ENCODE data around the gene LAIR2. TPM values are rescaled to one million over a fixed set of nuclear protein-coding genes. Genes with fewer than 3 reads are reported as not detected.

Gene LAIR2
- total and polyA plus RNA-seq, 4 donors = 0.19 to 0.24 TPM; not detected in 2

GRCh38 chr19:54461613-54462012 lies 41.0 kb upstream of the LAIR2 start (continued):
- no peak for TF ChIP-seq ATF3 (IDR thresholded peaks at IDR 0.05)

GRCh38 chr19:54462047-54462654 lies 40.5 kb upstream of the LAIR2 start:
- H3K4me3 ChIP-seq (ENCODE audit: low read depth in 1 of 3, low read length in 3 of 3) = peak overlapping the region in 1 of 3 donors; percentile 76
- H3K9me3 ChIP-seq (ENCODE audit: control insufficient read depth in 4 of 4, low read length in 3 of 4) = no peaks in the 10 kb centered on the region
- H3K4me1 ChIP-seq (ENCODE audit: control insufficient read depth in 4 of 4, insufficient read depth in 4 of 4, low read length in 3 of 4) = peaks cover 8 to 26% (median 17%) of the 10 kb centered on the region in 4 donors
- WGBS = 77% methylated on average over 15 of the region's 15 CpGs
- H3K9ac ChIP-seq (ENCODE audit: low read depth in 1 of 2, low read length in 2 of 2) = no peak overlapping the region
- H3K27ac ChIP-seq (ENCODE audit: low read depth in 1 of 2, low read length in 2 of 2) = peak overlapping the region; percentile 90 to 95
- no peak for TF ChIP-seq ATF3 (IDR thresholded peaks at IDR 0.05)
- no peak for TF ChIP-seq YY1 (IDR thresholded peaks at IDR 0.05)
- no peak for TF ChIP-seq HNF4A (conservative IDR thresholded peaks at IDR 0.05)
- TF ChIP-seq REST (IDR thresholded peaks at IDR 0.05) = no peak
- no peak for TF ChIP-seq NR2F2 (IDR thresholded peaks at IDR 0.05)
- DNase-seq (ENCODE audit: low spot score) = no peak
- no peaks in the 10 kb centered on the region for H3K27me3 ChIP-seq (ENCODE audit: control insufficient read depth in 4 of 4, insufficient read depth in 4 of 4, low read length in 3 of 4)
- H3K36me3 ChIP-seq (ENCODE audit: control insufficient read depth in 4 of 4, insufficient read depth in 3 of 4, low read depth in 1 of 4, low read length in 3 of 4) = peaks cover 18 to 43% (median 33%) of the 10 kb centered on the region in 4 donors

GRCh38 chr19:54462655-54463530 lies 39.7 kb upstream of the LAIR2 start:
- DNase-seq (ENCODE audit: low spot score) = peak; percentile 59
- Histone ChIP-seq H3K9ac (ENCODE audit: low read depth in 1 of 2, low read length in 2 of 2) (peak overlapping the region in 1 of 2 donors; percentile 71), H3K27ac (ENCODE audit: low read depth in 1 of 2, low read length in 2 of 2) (peak overlapping the region; percentile 90 to 95), H3K4me3 (ENCODE audit: low read depth in 1 of 3, low read length in 3 of 3) (peak overlapping the region; percentile 59 to 79 (median 76)), H3K4me1 (ENCODE audit: control insufficient read depth in 4 of 4, insufficient read depth in 4 of 4, low read length in 3 of 4) (peaks cover 8 to 26% (median 17%) of the 10 kb centered on the region in 4 donors), H3K9me3 (ENCODE audit: control insufficient read depth in 4 of 4, low read length in 3 of 4) (no peaks in the 10 kb centered on the region), H3K27me3 (ENCODE audit: control insufficient read depth in 4 of 4, insufficient read depth in 4 of 4, low read length in 3 of 4) (no peaks in the 10 kb centered on the region), H3K36me3 (ENCODE audit: control insufficient read depth in 4 of 4, insufficient read depth in 3 of 4, low read depth in 1 of 4, low read length in 3 of 4) (peaks cover 12 to 38% (median 27%) of the 10 kb centered on the region in 4 donors)
- TF ChIP-seq HNF4A (conservative IDR thresholded peaks at IDR 0.05) (no peak), RXRA (IDR thresholded peaks at IDR 0.05) (no peak), GABPA (IDR thresholded peaks at IDR 0.05 in 1 of 2, conservative IDR thresholded peaks at IDR 0.05 in 1 of 2) (peak in 1 of 2 donors; percentile 33), YY1 (IDR thresholded peaks at IDR 0.05) (no peak), ATF3 (IDR thresholded peaks at IDR 0.05) (no peak), REST (IDR thresholded peaks at IDR 0.05) (no peak), NR2F2 (IDR thresholded peaks at IDR 0.05) (peak; percentile 2)
- 7% methylated on average over 91 of the region's 91 CpGs for WGBS

Measured in liver (tissue), 9 donors.